A673 (cell line): ENCODE measurements around the gene KRTAP1-3. TPM values are rescaled to one million over a fixed set of nuclear protein-coding genes. Genes with fewer than 3 reads are reported as not detected.
"Not testable (repeated sequence)": the region's sequence is repeated elsewhere in the genome, so short reads cannot be mapped to it uniquely, and the experiment has no call there.

Source experiments
- BruUV-seq: library from RNA; stranded (reverse); fragments of 400-500 nt; replicated peaks from 2 replicates; lab custom pipeline; 2021; lab: Mats Ljungman, UMichigan
- CTCF ChIA-PET: fragments of 300-600 bp; sonication (Branson Sonifier 250); formaldehyde crosslinking; loops from one replicate; lab custom pipeline; 2022; ENCODE audit warnings: antibody characterized with exemption; lab: Charles Lee
- POLR2A ChIA-PET: fragments of 300-600 bp; sonication (Branson Sonifier 250); formaldehyde crosslinking; loops from one replicate; lab custom pipeline; 2022; ENCODE audit warnings: antibody characterized with exemption; ENCODE audit not compliant: low non-redundant PET; lab: Charles Lee
- DNase-seq: peaks from one replicate; pipeline ENCODE4 v3.0.0-alpha.2; 2015; ENCODE audit warnings: low spot score
- H3K27ac ChIP-seq: fragments of 200-600 bp; sonication (generic); 2 replicates; pipeline ENCODE4 v1.5.1; 2016; ENCODE audit warnings: mixed run types, low read depth, mild to moderate bottlenecking, mixed read lengths, antibody characterized with exemption, low read length; ENCODE audit not compliant: poor library complexity, severe bottlenecking
- H3K27me3 ChIP-seq: fragments of 200-600 bp; sonication (generic); replicated peaks from 2 replicates; pipeline ENCODE4 v1.6.1; 2017; ENCODE audit warnings: mixed run types, low read depth, mild to moderate bottlenecking, mixed read lengths, antibody characterized with exemption, low read length; ENCODE audit not compliant: insufficient read depth, poor library complexity
- H3K36me3 ChIP-seq: fragments of 200-600 bp; sonication (generic); 2 replicates; pipeline ENCODE4 v1.6.1; 2016; ENCODE audit warnings: mixed run types, mild to moderate bottlenecking, mixed read lengths, antibody characterized with exemption, low read length; ENCODE audit not compliant: insufficient read depth, poor library complexity, severe bottlenecking
- H3K4me1 ChIP-seq: fragments of 200-600 bp; sonication (generic); 2 replicates; pipeline ENCODE4 v1.6.1; 2017; ENCODE audit warnings: mixed run types, mild to moderate bottlenecking, mixed read lengths, antibody characterized with exemption, low read length; ENCODE audit not compliant: insufficient read depth, poor library complexity, severe bottlenecking
- H3K4me3 ChIP-seq: fragments of 200-600 bp; sonication (generic); 2 replicates; pipeline ENCODE4 v1.5.1; 2016; ENCODE audit warnings: low read depth, mixed run types, mild to moderate bottlenecking, mixed read lengths, low read length; ENCODE audit not compliant: poor library complexity, severe bottlenecking
- H3K9me3 ChIP-seq: fragments of 200-600 bp; sonication (generic); 2 replicates; pipeline ENCODE4 v1.6.1; 2016; ENCODE audit warnings: mixed run types, low read depth, mild to moderate bottlenecking, mixed read lengths, antibody characterized with exemption, low read length; ENCODE audit not compliant: poor library complexity, severe bottlenecking
- CTCF ChIP-seq: fragments of 300-800, 200-600 bp; sonication (generic); conservative IDR thresholded peaks from 2 replicates; pipeline ENCODE4 v1.5.1; 2017; ENCODE audit warnings: low read depth, mild to moderate bottlenecking, antibody characterized with exemption, low read length, moderate library complexity, mixed read lengths
- EZH2 ChIP-seq: fragments of 200-600 bp; sonication (generic); IDR thresholded peaks from 2 replicates; pipeline ENCODE4 v1.6.1; 2017; ENCODE audit warnings: borderline replicate concordance, low read depth, mild to moderate bottlenecking, mixed read lengths, antibody characterized with exemption, low read length; ENCODE audit not compliant: poor library complexity, severe bottlenecking
- intact Hi-C: fragments of 100-400 bp; cut with micrococcal nuclease; formaldehyde crosslinking; loops from one replicate; pipeline ENCODE4 v1.10.0; 2022; ENCODE audit not compliant: unreplicated experiment
- total RNA-seq: library from RNA; stranded (reverse); gene quantifications from 2 replicates; pipeline ENCODE4 v1.2.3, GENCODE V29; 2021

The KRTAP1-3 gene
- total RNA-seq, 1 experiment from 2014 or later: not detected

- intact Hi-C loops: no loop called here
- Histone ChIP-seq H3K9me3 (no peaks in the 10 kb centered on the region), H3K27ac (no peak overlapping the region), H3K36me3 (no peaks in the 10 kb centered on the region), H3K4me1 (no peaks in the 10 kb centered on the region), H3K4me3 (no peak overlapping the region), H3K27me3 (no peaks in the 10 kb centered on the region)
- CTCF ChIA-PET: no interaction called here
- no TSS peak for BruUV-seq
- TF ChIP-seq CTCF: no peak
- no peak for TF ChIP-seq EZH2
- POLR2A ChIA-PET: no interaction called here
- DNase-seq: no peak
Measured at GRCh38 chr17:41052566-41052965, 17.9 kb upstream of the KRTAP1-3 start.

GRCh38 chr17:41049110-41049509 is 14.4 kb upstream of the KRTAP1-3 start:
- H3K4me3 ChIP-seq: no peak overlapping the region
- H3K4me1 ChIP-seq: no peaks in the 10 kb centered on the region
- H3K27me3 ChIP-seq: no peaks in the 10 kb centered on the region
- CTCF ChIA-PET: no interaction called here
- BruUV-seq: no TSS peak
- no peak for DNase-seq
- intact Hi-C loops: no loop called here
- H3K36me3 ChIP-seq: no peaks in the 10 kb centered on the region
- no peak overlapping the region for H3K27ac ChIP-seq
- TF ChIP-seq EZH2 (no peak), CTCF (no peak)
- POLR2A ChIA-PET: no interaction called here
- H3K9me3 ChIP-seq: no peaks in the 10 kb centered on the region

- H3K9me3 ChIP-seq: no peaks in the 10 kb centered on the region
- CTCF ChIA-PET: no interaction called here
- no peaks in the 10 kb centered on the region for H3K36me3 ChIP-seq
- POLR2A ChIA-PET: no interaction called here
- no peaks in the 10 kb centered on the region for H3K4me1 ChIP-seq
- H3K4me3 ChIP-seq: no peak overlapping the region
- no peak overlapping the region for H3K27ac ChIP-seq
- no TSS peak for BruUV-seq
- DNase-seq: no peak
- no peak for TF ChIP-seq EZH2
- no peak for TF ChIP-seq CTCF
- intact Hi-C loops: no loop called here
- no peaks in the 10 kb centered on the region for H3K27me3 ChIP-seq
Measured at GRCh38 chr17:41048441-41048840, 13.8 kb upstream of the KRTAP1-3 start.

- intact Hi-C loops, H3K9me3 ChIP-seq, CTCF ChIA-PET, BruUV-seq, H3K4me3 ChIP-seq, H3K4me1 ChIP-seq, DNase-seq, H3K27ac ChIP-seq, H3K36me3 ChIP-seq, H3K27me3 ChIP-seq: not testable (repeated sequence)
- POLR2A ChIA-PET: interaction anchor here (0.5 kb wide), 1 partner anchor 210 kb away, joined by 7 read pairs; no protein-coding TSS in a partner anchor
Measured at GRCh38 chr17:41046735-41047465, 12.2 kb upstream of the KRTAP1-3 start, which contains the start of gene KRTAP2-1. KRTAP2-1 (minus strand) TSS chr17:41047316; CDS start chr17:41047267, 49 bp downstream.
